Activated CD4-positive, alpha-beta T cell treated with anti-CD3 and anti-CD28 coated beads for 36 hours (primary cell): ENCODE results near the gene ZACN. TPM values are rescaled to one million over a fixed set of nuclear protein-coding genes. Genes with fewer than 3 reads are reported as not detected.
A peak's percentile ranks its signal among the peaks of the same experiment; 100 is the strongest.
"Not testable (repeated sequence)": the region's sequence is repeated elsewhere in the genome, so short reads cannot be mapped to it uniquely, and the experiment has no call there.

Experiments used
- ATAC-seq: fragments of 200-7000 bp; cut with Tn5 transposase; one replicate; pipeline ENCODE4 v1.10.0; 2021; ENCODE audit warnings: mild to moderate bottlenecking, moderate library complexity
- CTCF ChIA-PET: fragments of 350-600 bp; sonication (Branson Sonifier 250); formaldehyde crosslinking; loops from one replicate; lab custom pipeline; 2021; ENCODE audit warnings: antibody characterized with exemption; lab: Charles Lee
- POLR2A ChIA-PET: fragments of 350-600 bp; sonication (Branson Sonifier 250); formaldehyde crosslinking; loops from one replicate; lab custom pipeline; 2021; ENCODE audit warnings: antibody characterized with exemption, inconsistent platforms; lab: Charles Lee
- DNase-seq: peaks from one replicate; pipeline ENCODE4 v3.0.0-alpha.2; 2020
- H3K27ac Mint-ChIP-seq: one replicate; pipeline ENCODE4 v1.8.0; 2021; ENCODE audit warnings: mixed read lengths
- H3K27me3 Mint-ChIP-seq: one replicate; pipeline ENCODE4 v1.8.0; 2021; ENCODE audit warnings: mixed read lengths
- H3K36me3 Mint-ChIP-seq: one replicate; pipeline ENCODE4 v1.8.0; 2021; ENCODE audit warnings: low read depth, mixed read lengths
- H3K4me1 Mint-ChIP-seq: one replicate; pipeline ENCODE4 v1.8.0; 2021; ENCODE audit warnings: mixed read lengths
- H3K4me3 Mint-ChIP-seq: one replicate; pipeline ENCODE4 v1.8.0; 2021; ENCODE audit warnings: mild to moderate bottlenecking, moderate library complexity, mixed read lengths
- H3K9me3 Mint-ChIP-seq: one replicate; pipeline ENCODE4 v1.8.0; 2021; ENCODE audit warnings: low read depth, mixed read lengths
- intact Hi-C, 2 experiments: fragments of 100-400 bp; cut with DNase I in 1 of 2; cut with micrococcal nuclease in 1 of 2; formaldehyde crosslinking; loops; one replicate each; pipeline versions ENCODE4 v1.14.2 to v1.15.1; 2022 to 2024; cut with DNase I, micrococcal nuclease
- total RNA-seq, 2 experiments: library from RNA; stranded (reverse); gene quantifications; one replicate each; pipeline ENCODE4 v1.2.3, GENCODE V29; 2021

ZACN gene
- total RNA-seq, 2 experiments from 2014 or later: 4.8 to 5.4 TPM

GRCh38 chr17:76044475-76045007, 34.4 kb upstream of the ZACN start:
- ChIA-PET POLR2A (interaction anchor here (0.7 kb wide), 1 partner anchor 26 kb away, joined by 3 read pairs; no protein-coding TSS in a partner anchor), CTCF (interaction anchor here (1.2 kb wide), 1 partner anchor 30 kb away, joined by 3 read pairs; no protein-coding TSS in a partner anchor)
- H3K27ac Mint-ChIP-seq, H3K9me3 Mint-ChIP-seq, H3K27me3 Mint-ChIP-seq, DNase-seq, H3K4me3 Mint-ChIP-seq, H3K4me1 Mint-ChIP-seq, intact Hi-C loops, ATAC-seq: not testable (repeated sequence)
- H3K36me3 Mint-ChIP-seq: peaks cover 71% of the 10 kb centered on the region

GRCh38 chr17:76046064-76046463, 32.9 kb upstream of the ZACN start:
- intact Hi-C loops: no loop called here
- Mint-ChIP-seq H3K4me1 (peaks cover 21% of the 10 kb centered on the region), H3K9me3 (no peaks in the 10 kb centered on the region), H3K36me3 (peaks cover 77% of the 10 kb centered on the region), H3K4me3 (no peak overlapping the region), H3K27ac (no peak overlapping the region), H3K27me3 (no peaks in the 10 kb centered on the region)
- ATAC-seq (no peak), DNase-seq (no peak)
- ChIA-PET POLR2A (no interaction called here), CTCF (interaction anchor here (0.5 to 0.8 kb wide), 3 partner anchors 41 to 67 kb away, joined by 3 to 4 read pairs (median 3); no protein-coding TSS in a partner anchor)

DNA sequence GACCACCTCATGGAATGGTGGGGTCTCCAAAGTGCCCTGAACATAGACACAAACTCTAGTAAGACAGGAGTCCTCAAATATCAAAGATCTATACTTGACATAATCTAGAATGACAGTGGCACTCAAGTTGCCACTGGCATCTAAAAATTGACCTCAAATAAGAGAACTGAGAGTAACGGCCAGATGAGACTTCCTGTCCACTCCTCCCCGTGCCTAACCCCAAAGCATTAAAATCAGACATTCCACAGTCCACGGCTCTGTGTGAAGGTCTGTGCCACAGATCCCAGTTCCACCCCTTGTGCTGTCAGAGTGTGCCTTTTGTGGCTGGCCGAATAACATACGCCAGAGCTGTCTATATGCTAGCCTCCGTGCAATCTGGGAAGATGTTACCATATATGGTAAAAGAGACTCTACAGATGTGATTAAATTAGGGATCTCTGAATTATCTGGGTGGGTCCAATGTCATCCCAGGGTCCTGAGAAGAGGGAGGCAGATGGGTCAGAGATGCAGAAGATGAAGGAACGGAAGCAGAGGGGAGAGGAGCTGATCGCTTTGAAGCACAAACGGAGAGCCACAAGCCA, 30.9 kb upstream of the ZACN start:
- POLR2A ChIA-PET: no interaction called here
- intact Hi-C loops: loop anchor here in 1 of 2 experiments (2.0 kb wide), 1 partner anchor 23 kb away; no protein-coding TSS in a partner anchor
- Mint-ChIP-seq H3K9me3 (no peaks in the 10 kb centered on the region), H3K36me3 (peaks cover 71% of the 10 kb centered on the region), H3K27me3 (no peaks in the 10 kb centered on the region), H3K4me1 (peaks cover 24% of the 10 kb centered on the region), H3K27ac (peak overlapping the region; percentile 1), H3K4me3 (no peak overlapping the region)
- DNase-seq: no peak
- ATAC-seq: no peak
- CTCF ChIA-PET: interaction anchor here (1.7 kb wide), 1 partner anchor 8 kb away, joined by 3 read pairs; no protein-coding TSS in a partner anchor

GRCh38 chr17:76048711-76049110, 30.3 kb upstream of the ZACN start:
- H3K4me3 Mint-ChIP-seq: no peak overlapping the region
- H3K27me3 Mint-ChIP-seq: no peaks in the 10 kb centered on the region
- ChIA-PET CTCF (interaction anchor here (0.6 to 1.7 kb wide), 2 partner anchors 9 to 17 kb away, joined by 3 read pairs; no protein-coding TSS in a partner anchor), POLR2A (no interaction called here)
- H3K36me3 Mint-ChIP-seq: peaks cover 69% of the 10 kb centered on the region
- peaks cover 29% of the 10 kb centered on the region for H3K4me1 Mint-ChIP-seq
- H3K27ac Mint-ChIP-seq: peak overlapping the region; percentile 11
- H3K9me3 Mint-ChIP-seq: no peaks in the 10 kb centered on the region
- DNase-seq: no peak
- intact Hi-C loops: loop anchor here in 1 of 2 experiments (2.0 kb wide), 1 partner anchor 22 kb away; no protein-coding TSS in a partner anchor
- no peak for ATAC-seq

DNA sequence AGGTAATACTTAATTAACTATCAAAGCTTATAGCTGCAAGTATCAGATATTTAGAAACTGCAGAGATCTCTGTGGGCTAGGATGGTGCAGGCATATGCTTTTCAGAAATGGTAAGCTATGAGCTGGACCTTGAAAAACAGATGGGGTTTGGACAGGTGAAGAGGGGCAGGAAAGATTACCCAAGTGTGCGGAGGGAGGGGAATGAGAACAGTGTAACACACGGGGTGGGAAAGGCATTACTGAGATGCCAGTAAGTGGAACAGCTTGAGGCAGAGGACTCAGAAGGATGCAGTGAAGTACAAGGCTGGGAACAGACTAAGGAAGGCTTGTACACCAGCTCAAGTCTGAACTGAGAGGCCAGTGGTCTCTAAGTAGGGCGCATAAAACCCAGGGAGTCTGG, 29.7 kb upstream of the ZACN start:
- Mint-ChIP-seq H3K4me1 (peaks cover 34% of the 10 kb centered on the region), H3K27ac (peak overlapping the region; percentile 11), H3K9me3 (no peaks in the 10 kb centered on the region), H3K27me3 (no peaks in the 10 kb centered on the region), H3K4me3 (no peak overlapping the region), H3K36me3 (peaks cover 69% of the 10 kb centered on the region)
- ChIA-PET CTCF (interaction anchor here (0.6 to 1.7 kb wide), 3 partner anchors 9 to 230 kb away, joined by 3 read pairs; no protein-coding TSS in a partner anchor), POLR2A (interaction anchor here (0.5 kb wide), 1 partner anchor 55 kb away, joined by 3 read pairs; no protein-coding TSS in a partner anchor)
- intact Hi-C loops: loop anchor here in 1 of 2 experiments (2.0 kb wide), 1 partner anchor 22 kb away; no protein-coding TSS in a partner anchor
- DNase-seq (no peak), ATAC-seq (no peak)

DNA sequence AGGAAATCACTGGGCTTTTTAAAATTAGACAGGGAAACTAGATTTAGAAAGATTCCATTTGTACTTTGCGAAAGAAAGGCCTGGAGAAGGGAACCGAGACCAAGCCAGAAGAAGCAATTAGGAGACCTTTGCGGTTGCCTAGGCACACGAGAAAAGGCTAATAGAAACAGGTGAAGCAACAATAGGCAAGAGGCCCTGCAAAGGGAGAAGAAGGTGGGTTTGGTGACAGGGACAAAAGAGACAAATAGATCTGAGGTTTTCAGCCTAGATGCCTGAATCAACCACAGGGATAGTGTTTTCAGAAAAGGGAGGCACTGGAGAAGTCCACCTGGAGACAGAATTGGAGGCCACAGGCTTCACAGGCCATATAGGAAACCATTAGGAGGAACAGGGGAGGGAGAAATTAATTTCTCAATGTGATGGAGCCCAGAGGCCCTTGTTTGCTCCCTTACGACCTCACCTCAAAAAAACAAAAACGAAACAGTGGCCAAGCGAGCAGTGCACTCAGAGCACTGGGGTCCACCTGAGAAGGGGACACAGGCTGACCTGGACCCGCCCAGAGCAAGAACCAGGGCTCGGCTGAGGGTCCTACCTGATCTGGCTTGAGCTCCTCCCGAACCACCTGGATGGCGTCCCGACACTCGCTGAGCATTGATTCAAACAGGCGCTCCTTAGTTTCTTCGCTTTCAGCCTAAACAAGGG, 29.0 kb upstream of the ZACN start:
- ChIA-PET POLR2A (no interaction called here), CTCF (interaction anchor here (0.7 to 1.7 kb wide), 3 partner anchors 10 to 230 kb away, joined by 3 to 4 read pairs (median 3); no protein-coding TSS in a partner anchor)
- Mint-ChIP-seq H3K36me3 (peaks cover 62% of the 10 kb centered on the region), H3K27ac (no peak overlapping the region), H3K4me1 (peaks cover 36% of the 10 kb centered on the region), H3K9me3 (no peaks in the 10 kb centered on the region), H3K4me3 (no peak overlapping the region), H3K27me3 (no peaks in the 10 kb centered on the region)
- ATAC-seq (no peak), DNase-seq (no peak)
- intact Hi-C loops: loop anchor here in 1 of 2 experiments (2.0 kb wide), 1 partner anchor 21 kb away; no protein-coding TSS in a partner anchor

DNA sequence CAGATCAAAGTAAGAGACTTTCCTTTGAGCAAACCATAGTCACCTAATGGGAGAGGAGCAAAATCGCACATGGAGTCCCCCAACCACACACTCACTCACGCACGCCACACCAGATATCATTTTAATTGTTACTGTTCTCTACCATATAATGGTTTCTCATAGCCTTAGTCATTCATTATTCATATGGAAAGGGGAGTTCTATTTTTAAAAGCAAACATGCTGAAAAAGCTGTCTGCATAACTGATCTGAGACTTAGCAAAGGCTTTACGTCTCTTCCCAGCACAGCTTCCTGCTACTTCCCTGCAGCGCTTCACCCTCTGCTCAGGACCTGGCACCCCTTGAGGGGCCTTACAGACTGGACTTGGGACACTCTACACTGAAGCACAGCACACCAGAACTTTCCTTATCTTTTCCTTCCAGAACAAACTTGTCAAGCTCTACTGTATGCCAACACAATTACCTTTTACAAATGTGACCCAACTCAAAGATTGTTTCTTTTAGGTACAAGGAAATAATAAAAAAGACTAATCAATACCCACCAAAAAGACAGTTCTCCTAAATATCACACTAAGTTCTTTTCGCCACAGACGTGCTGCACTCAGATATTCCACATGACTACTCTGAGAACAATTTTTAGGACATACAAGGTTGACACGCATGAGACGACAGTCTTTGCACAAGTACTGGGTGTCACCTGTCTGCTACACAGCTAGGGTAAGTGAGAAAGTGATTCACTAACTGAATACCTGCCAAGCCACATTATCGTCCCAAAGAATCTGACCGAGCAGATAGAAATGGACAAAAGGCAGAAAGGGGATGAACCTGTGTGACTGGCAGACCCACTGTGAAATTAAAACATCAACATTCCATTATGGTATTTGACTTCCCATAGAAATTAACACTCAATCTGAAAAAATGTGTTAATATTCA, 28.2 kb upstream of the ZACN start:
- ATAC-seq (peak; percentile 54), DNase-seq (no peak)
- Mint-ChIP-seq H3K36me3 (peaks cover 56% of the 10 kb centered on the region), H3K9me3 (no peaks in the 10 kb centered on the region), H3K4me1 (peaks cover 36% of the 10 kb centered on the region), H3K27ac (peak overlapping the region; percentile 9), H3K27me3 (no peaks in the 10 kb centered on the region), H3K4me3 (no peak overlapping the region)
- POLR2A ChIA-PET: no interaction called here
- intact Hi-C loops: no loop called here
- CTCF ChIA-PET: interaction anchor here (0.6 to 0.7 kb wide), 2 partner anchors 201 to 206 kb away, joined by 3 to 4 read pairs; no protein-coding TSS in a partner anchor

GRCh38 chr17:76051561-76051960, 27.4 kb upstream of the ZACN start:
- Mint-ChIP-seq H3K4me1 (peaks cover 41% of the 10 kb centered on the region), H3K27me3 (no peaks in the 10 kb centered on the region), H3K9me3 (no peaks in the 10 kb centered on the region), H3K27ac (peak overlapping the region; percentile 32), H3K4me3 (no peak overlapping the region), H3K36me3 (peaks cover 58% of the 10 kb centered on the region)
- ChIA-PET POLR2A (no interaction called here), CTCF (no interaction called here)
- no peak for DNase-seq
- intact Hi-C loops: no loop called here
- no peak for ATAC-seq

- Mint-ChIP-seq H3K36me3 (peaks cover 63% of the 10 kb centered on the region), H3K9me3 (no peaks in the 10 kb centered on the region), H3K27me3 (no peaks in the 10 kb centered on the region), H3K27ac (peak overlapping the region; percentile 38), H3K4me3 (no peak overlapping the region), H3K4me1 (peaks cover 41% of the 10 kb centered on the region)
- DNase-seq (peak; percentile 62), ATAC-seq (peak; percentile 74)
- intact Hi-C loops: no loop called here
- ChIA-PET CTCF (interaction anchor here (0.5 to 2.2 kb wide), 7 partner anchors 9 to 226 kb away, joined by 3 to 15 read pairs (median 4); no protein-coding TSS in a partner anchor), POLR2A (interaction anchor here (0.6 kb wide), 3 partner anchors 12 to 644 kb away, joined by 3 to 4 read pairs (median 3); no protein-coding TSS in a partner anchor)
Measured at GRCh38 chr17:76053246-76054111, 25.5 kb upstream of the ZACN start.

GRCh38 chr17:76054112-76054476, 24.9 kb upstream of the ZACN start:
- peaks cover 37% of the 10 kb centered on the region for H3K4me1 Mint-ChIP-seq
- H3K27ac Mint-ChIP-seq: peak overlapping the region; percentile 38
- intact Hi-C loops: no loop called here
- H3K27me3 Mint-ChIP-seq: no peaks in the 10 kb centered on the region
- peak; percentile 23 for ATAC-seq
- DNase-seq: no peak
- H3K9me3 Mint-ChIP-seq: no peaks in the 10 kb centered on the region
- POLR2A ChIA-PET: interaction anchor here (0.6 kb wide), 1 partner anchor 12 kb away, joined by 3 read pairs; no protein-coding TSS in a partner anchor
- H3K36me3 Mint-ChIP-seq: peaks cover 63% of the 10 kb centered on the region
- CTCF ChIA-PET: interaction anchor here (0.5 to 2.2 kb wide), 5 partner anchors 9 to 225 kb away, joined by 3 to 15 read pairs (median 4); no protein-coding TSS in a partner anchor
- H3K4me3 Mint-ChIP-seq: no peak overlapping the region
